COR-L47 (cell line): ENCODE results near the gene TF.

Experiments
- DNase-seq: peaks from one replicate; lab custom pipeline; 2025; lab: John Stamatoyannopoulos, UW

The TF gene

GRCh38 chr3:133812872-133813271, 66.7 kb downstream of the TF start:
- DNase-seq: no peak

- no peak for DNase-seq
These were observed 69.2 kb downstream of the TF start for GRCh38 chr3:133815386-133815785.

GRCh38 chr3:133820129-133820528, 73.9 kb downstream of the TF start:
- DNase-seq: no peak

- DNase-seq: no peak
These were observed 74.9 kb downstream of the TF start for GRCh38 chr3:133820889-133821675.

- DNase-seq: no peak
These were observed 75.8 kb downstream of the TF start for GRCh38 chr3:133821767-133822638.

GRCh38 chr3:133824961-133825485, 78.8 kb downstream of the TF start:
- no peak for DNase-seq

GRCh38 chr3:133825969-133826727, 80.0 kb downstream of the TF start:
- no peak for DNase-seq

GRCh38 chr3:133827136-133827535, 80.9 kb downstream of the TF start:
- no peak for DNase-seq

- DNase-seq: no peak
These were observed 81.5 kb downstream of the TF start for GRCh38 chr3:133827684-133828083.

GRCh38 chr3:133828576-133829309, 82.5 kb downstream of the TF start:
- DNase-seq: no peak

- no peak for DNase-seq
These were observed 83.1 kb downstream of the TF start for GRCh38 chr3:133829310-133829707.

GRCh38 chr3:133830071-133830470, 83.9 kb downstream of the TF start:
- DNase-seq: no peak

GRCh38 chr3:133831966-133832801, 86.0 kb downstream of the TF start:
- no peak for DNase-seq

GRCh38 chr3:133832802-133833144, 86.6 kb downstream of the TF start:
- no peak for DNase-seq

- DNase-seq: no peak
These were observed 87.1 kb downstream of the TF start for GRCh38 chr3:133833267-133833666.

- DNase-seq: no peak
These were observed 87.9 kb downstream of the TF start for GRCh38 chr3:133833880-133834620.

GRCh38 chr3:133834621-133835417, 88.6 kb downstream of the TF start:
- DNase-seq: no peak

- no peak for DNase-seq
These were observed 89.2 kb downstream of the TF start for GRCh38 chr3:133835418-133835743.

GRCh38 chr3:133835961-133836360, 89.8 kb downstream of the TF start:
- no peak for DNase-seq
